Hippocampal formation (tissue), 2 donors: ENCODE data around the gene STUM.
"Not testable (repeated sequence)": the region's sequence is repeated elsewhere in the genome, so short reads cannot be mapped to it uniquely, and the experiment has no call there.

Experiments used
- DNase-seq, 2 donors: peaks; one replicate each; lab custom pipeline; 2025; lab: John Stamatoyannopoulos, UW

Gene STUM

DNA sequence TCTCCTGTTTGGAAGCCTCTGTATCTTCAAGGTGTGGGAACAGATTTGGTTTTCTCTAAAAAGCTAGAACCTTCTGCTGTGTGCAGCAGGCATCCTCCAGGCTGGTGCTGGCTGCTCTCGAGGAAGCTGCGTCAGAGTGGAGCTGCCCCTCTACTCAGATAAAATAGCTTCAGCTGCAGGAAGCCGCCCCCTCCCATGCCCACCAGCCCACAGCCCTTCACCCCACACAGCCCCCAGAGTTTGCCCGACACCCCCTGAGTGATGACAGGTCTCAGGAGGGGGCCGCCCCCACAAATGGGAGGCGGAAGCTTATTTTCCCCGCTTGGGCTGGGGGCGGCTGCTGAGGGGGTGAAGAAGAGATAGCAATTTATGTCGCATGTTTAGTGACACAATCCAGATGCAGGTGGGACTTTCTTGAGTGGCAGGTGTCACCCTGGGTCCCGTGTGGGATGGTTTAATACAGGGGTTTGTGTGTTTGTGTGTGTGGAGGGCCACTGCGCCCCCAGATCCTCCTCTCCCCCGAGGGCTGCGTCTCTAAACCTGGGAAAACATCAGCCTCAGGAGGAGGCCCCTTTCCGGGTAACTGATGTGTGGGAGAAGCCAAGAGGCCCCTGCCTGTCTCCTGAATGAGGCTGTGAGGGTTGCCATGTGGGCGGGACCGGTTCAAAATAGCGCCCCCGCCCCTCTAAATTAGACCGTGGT is 55.4 kb downstream of the STUM start:
- no peak for DNase-seq

DNA sequence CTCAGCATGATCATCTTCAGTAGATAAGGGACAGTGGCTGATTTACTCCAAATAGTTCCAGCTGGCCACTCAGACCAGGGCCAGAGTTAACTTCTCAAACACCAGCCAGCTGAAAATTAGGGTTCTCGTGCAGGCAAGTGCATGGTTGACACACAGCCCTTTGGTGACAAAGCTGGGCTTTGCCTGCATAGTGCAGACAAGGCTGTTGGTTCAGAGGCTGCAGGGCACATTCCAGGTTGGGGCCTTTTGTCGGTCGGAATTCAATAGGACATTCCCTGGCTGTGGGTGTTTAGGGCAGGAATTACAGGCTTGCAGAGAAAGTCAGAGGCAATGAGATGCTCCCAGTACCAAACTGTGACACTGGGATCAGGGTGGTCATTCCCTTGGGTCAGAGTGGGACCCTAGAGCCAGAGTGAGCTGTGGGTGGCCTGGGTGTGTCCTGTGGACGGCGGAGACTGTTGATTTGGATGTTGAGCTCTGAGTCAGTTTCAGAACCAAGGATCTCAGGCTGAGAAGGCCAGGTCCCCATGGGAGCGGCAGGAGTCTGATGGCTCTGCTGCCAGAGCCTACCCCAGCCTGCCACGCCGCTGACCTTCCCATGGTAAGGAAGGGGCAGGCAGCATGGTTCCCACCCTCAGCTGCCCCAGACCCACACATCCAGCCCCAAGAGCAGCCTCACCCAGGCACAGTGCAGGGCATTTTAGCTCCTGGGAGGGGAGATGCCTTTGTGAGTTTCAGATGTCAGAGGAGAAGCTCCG is 56.2 kb downstream of the STUM start:
- DNase-seq, result no peak

DNA sequence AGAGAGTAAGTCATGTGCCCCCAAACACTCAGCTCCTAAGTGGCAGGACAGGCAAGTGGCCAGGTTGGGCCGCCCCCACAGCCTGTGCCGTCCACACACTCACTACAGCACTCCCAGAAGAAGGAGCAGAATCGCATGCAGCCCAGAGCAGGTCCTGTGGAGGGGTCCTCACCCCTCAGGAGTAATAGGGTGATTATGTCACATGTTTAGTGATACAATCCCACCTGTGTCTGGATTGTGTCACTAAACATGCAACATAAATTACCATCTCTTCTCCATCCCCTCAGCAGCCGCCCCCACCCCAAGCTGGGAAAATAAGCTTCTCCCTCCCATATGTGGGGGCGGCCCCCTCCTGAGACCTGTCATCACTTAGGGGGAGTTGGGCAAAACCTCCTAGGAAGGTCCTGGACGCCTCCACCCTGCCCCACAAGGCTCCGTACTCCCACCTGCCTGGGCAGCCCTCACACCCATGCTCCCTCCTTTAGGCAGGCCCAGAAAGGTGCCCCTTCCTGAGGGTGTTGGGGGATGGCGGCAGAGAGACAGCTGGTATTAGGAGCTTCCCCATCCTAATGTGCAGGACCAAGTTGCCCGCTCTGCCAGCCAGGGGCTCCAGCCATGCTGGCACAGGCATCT is 56.9 kb downstream of the STUM start:
- DNase-seq, result no peak

DNA sequence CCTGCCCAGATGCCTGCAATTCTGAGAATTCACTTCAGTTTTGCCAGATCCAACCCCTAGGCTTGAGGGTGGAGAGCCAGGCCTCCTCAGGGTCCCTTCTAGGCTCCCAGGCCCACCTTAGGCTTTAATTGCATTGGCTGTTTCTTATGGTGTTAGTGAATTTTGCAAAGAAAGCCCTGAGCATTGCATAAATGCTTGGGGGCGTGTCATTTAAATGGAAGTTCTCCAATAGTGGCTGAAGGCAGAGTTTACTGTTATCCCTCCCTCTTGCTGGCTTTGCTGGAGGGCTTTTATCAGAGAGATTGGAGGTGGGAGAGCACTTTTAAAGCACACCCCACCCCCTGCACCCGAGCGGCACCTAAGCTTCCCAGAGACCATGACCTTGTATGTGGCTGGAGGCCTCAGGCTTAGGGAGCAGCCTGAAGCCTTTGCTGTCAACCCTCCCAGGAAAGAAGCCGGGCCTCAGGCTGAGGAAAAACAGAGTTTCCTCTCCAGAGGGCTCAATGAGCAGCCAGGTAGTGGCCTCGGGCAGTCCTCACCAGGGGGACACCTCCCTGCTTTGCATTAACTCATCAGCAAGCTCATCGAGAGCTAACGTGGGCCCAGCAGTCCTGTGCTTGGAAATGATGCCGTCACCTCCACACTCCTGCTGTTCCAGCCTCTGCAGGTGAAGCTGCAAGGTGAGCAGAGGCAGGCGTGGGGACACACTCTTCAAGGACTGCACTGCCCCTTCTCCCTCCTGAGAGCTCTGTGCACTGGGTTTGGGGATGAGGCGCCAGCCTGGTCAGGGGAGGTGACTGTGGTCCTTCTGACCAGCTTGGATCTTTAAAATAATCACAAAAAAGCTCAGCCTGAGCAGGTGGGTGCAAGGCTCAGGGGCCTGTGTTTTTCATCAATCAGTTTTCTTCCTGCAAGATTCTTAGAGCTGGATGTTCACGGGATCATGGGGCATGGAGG is 58.0 kb downstream of the STUM start:
- no peak for DNase-seq

DNA sequence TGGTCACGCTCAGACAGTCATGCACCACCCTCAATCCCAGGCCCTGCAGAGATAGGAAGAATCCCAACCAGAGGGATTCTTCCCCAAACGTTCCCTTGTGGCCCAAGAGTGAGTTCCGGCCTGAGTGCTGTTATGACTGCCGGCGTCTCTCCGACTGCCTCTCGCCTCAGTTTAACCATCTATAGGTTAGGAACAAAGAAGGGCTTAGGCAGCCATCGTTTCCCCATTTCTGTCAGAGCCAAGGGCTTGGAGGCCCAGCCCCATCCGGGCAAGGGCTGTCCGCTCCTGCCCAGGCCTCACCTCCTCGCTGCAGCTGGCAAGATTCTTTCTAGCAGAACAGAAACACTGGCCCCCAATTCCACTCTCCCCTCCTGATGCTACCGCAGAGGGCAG is 58.7 kb downstream of the STUM start:
- no peak for DNase-seq

DNA sequence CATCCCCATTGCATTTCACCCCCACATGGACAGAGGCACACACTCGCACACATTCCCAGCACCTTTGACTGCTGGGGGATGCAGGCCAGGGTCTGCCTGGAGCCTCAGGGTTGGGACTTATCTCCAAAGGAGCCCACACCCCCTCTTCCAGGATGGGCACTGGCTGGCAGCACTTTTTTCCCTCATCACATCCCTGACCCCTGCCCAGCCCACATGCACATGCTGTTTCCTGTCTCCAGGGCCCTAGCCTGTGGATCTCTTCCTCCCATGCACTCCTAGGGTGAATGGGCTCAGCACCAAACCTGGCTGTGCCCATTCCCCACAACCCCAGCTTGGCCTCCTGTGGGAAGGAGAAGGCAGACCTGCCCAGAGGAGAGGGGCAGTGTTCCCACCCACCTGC is 59.3 kb downstream of the STUM start:
- DNase-seq, result no peak

DNA sequence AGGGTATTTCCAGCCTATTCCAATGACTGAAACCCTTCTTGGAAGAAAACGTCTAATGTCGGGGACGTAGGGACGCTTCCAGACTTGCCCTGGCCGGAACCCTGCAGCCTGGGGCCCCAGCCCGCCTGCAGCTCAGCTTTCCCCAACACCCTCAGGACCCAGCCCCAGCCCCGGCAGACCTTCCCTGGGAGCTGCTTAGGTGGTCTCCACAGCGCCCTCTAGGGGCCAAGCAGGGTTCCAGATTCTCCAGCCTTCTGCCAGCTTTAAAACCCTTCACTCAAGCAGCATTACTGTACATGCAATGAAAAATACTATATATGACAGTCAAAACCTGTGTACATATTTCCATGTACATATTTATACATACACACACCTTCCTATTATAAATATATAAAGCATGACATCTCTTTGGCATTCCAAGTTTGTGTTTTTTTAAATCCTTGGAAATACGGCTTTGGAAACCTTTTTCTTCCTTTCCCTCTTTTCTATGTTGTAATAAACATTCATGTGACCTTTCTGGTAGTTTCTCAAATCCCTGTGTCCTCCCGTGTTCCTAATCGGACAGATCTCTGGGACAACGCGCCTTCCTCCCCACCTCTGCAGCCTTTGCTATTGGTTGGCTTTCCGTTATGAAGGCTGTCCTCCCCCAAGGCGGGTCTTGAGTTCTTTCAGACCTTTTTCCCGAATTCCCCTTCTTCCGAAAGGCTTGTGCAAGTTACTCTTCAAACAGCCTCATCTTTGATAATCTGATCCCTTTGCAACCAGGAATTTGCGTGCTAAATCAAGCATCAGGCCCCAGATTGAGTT is 60.3 kb downstream of the STUM start:
- peak in 1 of 2 donors; percentile 42 for DNase-seq

DNA sequence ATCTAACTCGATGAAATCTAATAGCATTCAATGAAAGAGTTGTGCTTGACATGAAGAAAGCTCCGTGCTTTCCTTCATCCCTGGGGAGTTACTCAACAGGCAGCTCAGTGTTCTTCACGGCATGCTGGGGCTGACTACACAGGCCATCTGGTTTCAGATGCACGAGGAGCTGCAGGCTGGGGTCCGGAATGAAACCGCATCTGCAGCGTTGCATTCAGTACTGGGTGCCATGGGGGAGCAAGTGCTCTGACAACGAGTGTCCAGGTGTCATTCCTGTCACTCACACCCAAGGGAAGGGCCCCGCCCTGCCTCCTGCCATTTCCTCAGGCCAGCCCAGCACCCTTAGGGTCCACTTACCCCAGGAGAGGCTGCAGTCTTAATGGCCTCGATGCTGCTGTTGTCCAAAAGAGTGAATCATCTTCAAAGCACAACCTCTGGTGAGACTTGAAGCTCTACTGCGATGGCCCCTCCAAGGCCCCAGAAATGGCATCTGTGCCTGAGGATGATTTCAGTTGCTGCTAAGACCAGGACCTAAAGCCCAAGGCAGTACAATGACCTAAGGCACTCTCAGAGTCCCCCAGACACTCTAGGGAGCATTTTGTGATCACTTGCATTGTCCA is 61.4 kb downstream of the STUM start:
- no peak for DNase-seq

DNA sequence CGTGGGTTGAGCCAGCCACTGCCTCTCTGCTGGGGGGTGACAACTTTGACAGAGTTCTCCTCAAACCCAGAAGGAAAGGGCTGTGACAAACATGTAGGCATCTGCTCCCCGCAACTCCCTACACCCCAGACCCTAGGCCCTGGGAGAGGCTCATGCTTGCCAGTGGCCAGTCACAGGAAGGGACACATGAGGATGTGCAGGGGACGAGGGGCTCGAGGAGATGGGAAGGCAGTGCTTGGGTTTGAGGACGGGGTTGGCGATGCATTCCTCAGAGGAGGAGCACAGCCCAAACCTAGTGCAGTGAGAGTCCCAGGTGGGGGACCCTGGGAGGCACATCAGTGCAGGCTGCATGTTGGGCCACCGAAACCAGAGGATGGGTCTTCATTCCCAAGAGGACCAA is 62.1 kb downstream of the STUM start:
- DNase-seq, result no peak

DNA sequence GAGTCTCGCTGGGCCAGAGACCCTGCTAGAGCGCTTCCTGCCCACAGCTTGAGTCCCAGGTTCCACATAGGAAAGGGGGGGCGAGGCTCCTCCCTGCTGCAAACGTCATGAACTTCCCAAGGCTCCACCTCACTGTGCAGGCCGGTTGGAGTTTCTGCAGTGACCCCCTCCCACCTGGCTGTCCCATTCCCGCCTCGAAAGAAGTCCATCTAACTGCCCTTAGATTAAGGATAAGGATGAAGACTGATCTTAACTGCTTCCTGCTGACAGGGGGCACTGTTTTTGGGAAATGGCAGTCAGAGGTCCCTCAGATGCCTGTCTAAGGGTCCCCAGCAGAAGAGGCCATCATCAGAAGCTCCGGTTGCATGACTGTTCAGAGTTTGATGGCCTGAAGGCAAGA is 62.7 kb downstream of the STUM start:
- DNase-seq, result no peak

DNA sequence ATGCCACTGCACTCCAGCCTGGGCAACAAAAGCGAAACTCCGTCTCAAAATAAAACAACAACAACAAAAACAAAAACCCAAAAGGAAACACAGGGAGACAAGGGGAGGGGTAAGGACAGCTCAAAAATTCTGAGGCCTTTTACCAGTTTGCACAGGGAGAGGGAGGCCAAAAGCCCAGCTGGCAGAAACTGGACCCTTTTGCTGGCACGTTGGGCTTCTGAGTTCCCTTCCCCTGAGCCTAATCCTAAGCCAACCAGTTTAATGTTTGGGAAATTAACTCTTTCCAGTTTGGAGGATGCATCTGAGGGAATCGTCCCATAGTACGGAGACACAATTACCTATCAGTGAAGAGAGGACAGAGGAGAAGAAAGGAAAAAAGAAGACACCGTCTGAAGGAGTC is 63.4 kb downstream of the STUM start:
- not testable (repeated sequence) for DNase-seq

DNA sequence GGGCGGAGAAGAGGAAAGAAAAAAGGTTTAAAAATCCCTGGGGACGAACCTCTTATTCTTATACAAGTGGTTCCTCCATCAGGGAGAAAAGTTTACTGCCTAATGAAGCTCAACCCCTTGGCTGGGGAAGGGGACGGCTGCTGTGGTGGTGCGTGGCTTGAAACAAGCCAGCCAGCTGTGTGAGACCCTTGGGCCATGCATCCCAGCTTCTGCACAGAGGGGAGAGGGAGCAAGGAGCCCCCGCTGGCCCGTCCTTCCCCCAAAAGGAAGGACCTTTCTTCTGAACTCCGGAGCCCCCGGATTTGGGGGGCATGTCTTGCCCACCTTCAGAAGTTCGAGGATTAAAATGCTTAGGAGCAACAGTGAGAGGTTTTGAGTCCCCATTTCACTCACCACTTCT is 67.3 kb downstream of the STUM start:
- DNase-seq, result no peak

DNA sequence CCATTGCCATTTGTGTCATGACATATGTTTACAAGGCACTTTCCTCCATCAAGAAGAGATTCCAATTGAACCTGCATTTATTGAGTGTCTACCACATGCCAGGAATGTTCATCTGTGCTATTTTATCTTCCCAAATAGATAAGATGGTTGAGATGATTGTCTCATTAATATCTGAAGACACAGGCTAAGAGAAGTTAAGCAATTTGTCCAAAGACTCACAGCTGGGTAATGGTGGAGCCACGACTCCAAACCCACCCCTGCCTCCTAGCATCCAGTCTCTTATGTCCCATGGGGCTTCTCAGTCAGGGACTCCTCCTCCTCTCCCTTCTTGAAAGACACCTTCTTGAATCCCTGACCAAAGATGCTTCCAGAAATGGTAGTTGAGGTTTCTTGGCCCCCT is 68.1 kb downstream of the STUM start:
- DNase-seq, result no peak

DNA sequence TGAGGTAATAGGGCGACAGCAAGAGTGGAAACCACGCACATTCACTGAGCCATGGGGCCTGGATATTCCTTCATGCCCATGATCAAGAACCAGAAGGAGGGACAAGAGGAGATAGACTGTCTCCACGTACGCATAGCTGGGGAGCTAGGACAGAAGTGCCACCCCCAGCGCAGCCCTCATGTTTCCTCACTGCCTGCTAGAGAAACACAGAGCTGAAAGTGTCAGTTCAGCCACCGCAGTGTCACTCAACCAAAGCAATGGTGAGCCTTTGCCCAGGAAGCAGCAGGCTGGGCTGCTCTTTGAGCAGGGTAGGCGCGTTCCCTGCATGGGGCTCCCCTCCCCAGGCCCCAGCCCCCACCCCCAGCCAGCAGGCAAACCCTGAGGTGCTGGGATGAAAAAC is 68.5 kb downstream of the STUM start:
- no peak for DNase-seq

DNA sequence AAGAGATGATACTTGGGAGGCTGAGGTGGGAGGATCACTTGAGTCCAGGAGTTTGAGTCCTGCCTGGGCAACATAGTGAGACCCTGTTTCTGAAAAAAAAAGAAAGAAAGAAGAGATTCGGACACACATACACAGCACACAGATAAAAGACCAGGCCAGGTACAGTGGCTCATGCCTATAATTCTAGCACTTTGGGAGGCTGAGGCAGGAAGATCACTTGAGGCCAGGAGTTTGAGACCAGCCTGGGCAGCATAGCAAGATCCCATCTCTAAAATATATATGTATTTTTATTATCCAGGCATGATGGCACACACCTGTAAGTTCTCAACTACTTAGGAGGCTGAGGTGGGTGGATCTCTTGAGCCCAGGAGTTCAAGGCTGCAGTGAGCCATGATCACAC is 69.2 kb downstream of the STUM start:
- DNase-seq, result not testable (repeated sequence)

DNA sequence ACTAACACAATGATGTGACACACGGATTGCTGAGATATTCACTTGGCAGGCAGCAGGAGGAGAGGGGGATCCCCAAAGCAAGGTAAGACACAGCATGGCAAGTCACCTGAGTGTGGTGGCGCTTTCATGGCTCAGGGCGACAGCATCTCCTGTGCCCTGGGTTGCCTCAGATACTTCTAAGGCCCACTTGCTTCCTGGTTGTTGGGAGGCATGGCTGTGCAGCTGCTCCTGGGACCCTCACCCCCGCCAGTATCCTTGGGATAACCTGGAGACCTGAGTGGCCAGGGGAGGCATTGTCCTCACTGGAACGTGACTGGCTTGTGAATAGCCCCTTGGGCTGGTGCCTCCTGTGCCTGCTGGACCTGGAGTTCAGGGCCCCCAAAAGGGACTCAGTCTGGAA is 69.8 kb downstream of the STUM start:
- no peak for DNase-seq

DNA sequence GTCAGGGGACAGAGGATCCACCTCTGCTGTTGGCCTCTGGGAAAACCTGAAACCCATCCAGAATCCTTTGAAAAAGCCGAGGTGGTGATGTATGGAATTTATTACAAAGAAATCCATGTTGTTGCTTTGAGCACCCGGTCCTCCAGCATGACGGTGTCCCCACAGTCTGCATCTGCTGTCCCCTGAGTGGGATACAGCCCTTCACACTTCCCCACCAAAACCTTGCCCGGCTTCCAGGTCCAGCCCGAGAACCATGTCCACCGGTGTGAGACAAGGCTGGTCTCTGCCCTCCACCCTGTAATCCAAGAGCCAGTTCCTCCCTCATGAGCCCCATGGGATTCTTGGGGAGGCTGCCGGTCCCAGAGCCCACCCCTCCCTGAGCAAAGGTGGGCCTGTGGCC is 70.5 kb downstream of the STUM start:
- DNase-seq, result no peak

DNA sequence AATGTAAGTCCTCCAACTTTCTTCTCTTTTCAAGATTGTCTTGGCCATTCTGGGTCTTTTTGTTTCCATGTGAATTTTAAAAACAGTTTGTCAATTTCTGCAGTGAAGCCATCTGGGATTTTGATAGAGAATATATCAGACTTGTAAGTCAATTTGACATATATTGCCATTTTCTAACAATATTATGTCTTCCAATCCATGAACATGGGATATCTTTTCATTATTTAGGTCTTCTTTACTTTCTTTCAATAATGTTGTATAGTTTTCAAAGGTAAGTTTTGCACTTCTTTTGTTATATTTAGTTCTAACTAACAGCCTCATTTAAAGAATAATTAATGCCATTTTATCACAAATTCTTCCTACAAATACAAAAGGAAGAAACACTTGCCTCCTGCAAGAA is 73.4 kb downstream of the STUM start:
- no peak for DNase-seq

DNA sequence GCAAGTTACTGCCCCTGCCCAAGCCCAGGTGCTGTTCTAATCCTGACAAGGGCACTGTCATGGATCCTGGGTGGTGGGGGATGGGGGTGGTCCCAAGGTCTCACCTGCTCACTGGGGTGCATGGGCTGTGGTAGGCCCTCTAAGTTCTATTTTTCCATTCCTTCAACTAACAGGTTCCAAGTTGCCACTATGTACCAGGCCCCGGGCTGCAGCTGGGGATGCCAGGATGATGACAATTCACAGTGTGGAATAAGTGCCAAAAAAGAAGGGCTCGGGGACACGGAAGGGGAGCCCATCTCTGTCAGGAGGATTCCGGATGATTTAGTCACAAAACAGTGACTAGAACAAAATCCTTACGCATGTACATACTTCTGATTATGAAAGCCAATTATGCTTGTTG is 76.0 kb downstream of the STUM start:
- DNase-seq, result no peak

DNA sequence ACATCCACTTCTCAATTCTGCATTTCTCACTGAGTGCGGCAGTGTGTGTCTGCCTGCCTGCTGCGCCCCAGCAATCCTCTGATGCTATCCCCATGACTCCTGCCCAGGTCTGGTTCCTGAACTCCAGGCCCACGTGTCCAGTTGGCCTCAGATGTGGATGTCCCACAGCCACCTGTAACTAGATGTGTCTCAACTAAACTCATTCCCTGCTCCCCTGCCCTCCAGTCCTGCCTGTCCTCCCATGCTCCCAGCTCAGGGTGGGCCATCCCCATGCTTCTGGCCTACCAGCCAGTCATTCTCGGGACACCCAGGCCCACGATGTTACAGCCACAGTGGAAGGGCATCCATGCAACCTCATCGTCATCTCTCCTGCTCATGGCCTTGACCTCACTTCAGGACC is 76.8 kb downstream of the STUM start:
- DNase-seq, result no peak
